Thyroid gland (tissue), 4 donors: ENCODE measurements around the gene LRCH1.

Experiments
- CTCF ChIP-seq, 6 experiments: fragments of 200-600 bp in 3 of 6; fragments of 450-650 bp in 3 of 6; sonication (generic) in 3 of 6; IDR thresholded peaks; one replicate each; pipeline ENCODE4 v1.5.1; 2016 to 2019; ENCODE audit warnings: antibody characterized with exemption in 6 of 6, mild to moderate bottlenecking in 2 of 6, inconsistent platforms in 1 of 6, moderate library complexity in 1 of 6
- POLR2A ChIP-seq, 2 donors: fragments of 450-650 bp; IDR thresholded peaks; one replicate each; pipeline ENCODE4 v1.6.1; 2017; ENCODE audit warnings: antibody characterized with exemption in 2 of 2, mild to moderate bottlenecking in 2 of 2, moderate library complexity in 1 of 2

DNA sequence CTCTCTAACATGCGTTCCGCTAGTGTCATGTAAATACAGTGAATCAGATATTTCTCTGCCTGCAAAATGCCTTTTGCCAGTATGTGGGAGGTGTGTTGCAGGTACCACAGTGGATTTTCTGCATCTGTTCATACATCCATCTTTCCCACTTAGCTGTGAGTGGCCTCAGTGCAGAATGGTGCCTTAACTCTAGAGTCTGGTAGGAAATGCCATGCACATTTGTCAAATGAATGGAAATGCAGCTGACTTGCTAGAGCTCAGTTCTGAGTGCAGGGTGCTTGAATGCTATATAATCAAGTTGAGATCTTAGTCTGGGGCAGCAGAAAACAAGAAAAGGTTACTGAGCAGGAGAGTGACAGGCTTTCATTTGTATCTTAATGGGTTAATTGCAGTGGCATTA, 68.2 kb downstream of the LRCH1 start:
- TF ChIP-seq CTCF (IDR thresholded peaks at IDR 0.05) (no peak), POLR2A (IDR thresholded peaks at IDR 0.05) (no peak)
